Adrenal gland (tissue), 5 donors: ENCODE data around the gene KCNMA1.

ENCODE experiments used
- CTCF ChIP-seq, 6 experiments: fragments of 450-650 bp in 4 of 6; fragments of 200-600 bp in 2 of 6; sonication (generic) in 1 of 6; IDR thresholded peaks; 1 replicate in 5 of 6; 2 replicates in 1 of 6; pipeline versions ENCODE4 v1.5.1 to v1.8.0; 2016 to 2021; ENCODE audit warnings: antibody characterized with exemption in 6 of 6, mild to moderate bottlenecking in 2 of 6, moderate library complexity in 1 of 6
- POLR2A ChIP-seq, 2 donors: fragments of 450-650 bp; IDR thresholded peaks; one replicate each; pipeline ENCODE4 v1.6.1; 2017; ENCODE audit warnings: antibody characterized with exemption in 2 of 2, mild to moderate bottlenecking in 2 of 2, moderate library complexity in 1 of 2
- donor health status: DM: no; HTN: no; CAD: no.

DNA sequence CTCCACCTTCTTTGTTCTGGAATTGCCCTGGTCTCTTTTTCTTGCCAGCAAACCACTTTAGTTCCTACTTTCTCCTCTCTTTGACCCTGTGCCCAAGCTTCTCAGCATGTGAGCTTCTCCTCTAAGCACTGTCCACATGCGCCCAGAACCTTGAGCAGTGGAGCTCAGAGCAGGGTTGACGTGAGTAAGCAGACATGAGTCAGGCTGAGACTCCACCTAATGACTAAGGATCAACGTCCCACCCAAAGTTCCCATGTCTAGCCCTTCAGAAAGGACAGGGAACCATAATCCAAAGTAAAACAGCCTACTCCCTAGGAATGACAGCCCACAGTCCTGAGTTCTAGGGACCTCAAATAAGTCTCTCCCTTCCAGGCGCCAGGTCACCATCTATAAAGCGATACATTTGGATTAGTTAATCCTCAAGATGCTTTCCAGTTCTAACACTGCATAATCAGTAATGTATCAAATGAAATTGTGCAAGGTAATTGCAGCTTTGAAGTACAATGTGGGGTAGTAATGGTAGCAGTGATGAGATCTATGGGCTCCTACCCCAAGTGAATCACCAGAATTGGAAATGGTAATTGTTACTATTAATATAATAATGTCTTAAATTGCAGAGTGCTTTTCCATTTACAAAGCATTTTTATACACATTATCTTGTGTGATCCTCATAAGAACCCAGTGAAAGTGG lies 44.5 kb downstream of the KCNMA1 start:
- no peak for TF ChIP-seq CTCF (IDR thresholded peaks at IDR 0.05)
- no peak for TF ChIP-seq POLR2A (IDR thresholded peaks at IDR 0.05)
